Kidney epithelial cell (primary cell): ENCODE data around the gene TRUB1. TPM values are rescaled to one million over a fixed set of nuclear protein-coding genes. Genes with fewer than 3 reads are reported as not detected.

ENCODE experiments used
- DNase-seq: peaks from one replicate; pipeline ENCODE4 v3.0.0-alpha.2; 2010; ENCODE audit warnings: low read depth
- H3K27me3 ChIP-seq: 2 replicates; pipeline ENCODE4 v1.6.0; 2011; ENCODE audit warnings: low read length; ENCODE audit not compliant: control insufficient read depth, insufficient read depth
- H3K36me3 ChIP-seq: 2 replicates; pipeline ENCODE4 v1.5.1; 2011; ENCODE audit warnings: low read length; ENCODE audit not compliant: control insufficient read depth, insufficient read depth
- H3K4me3 ChIP-seq: 2 replicates; pipeline ENCODE4 v1.5.1; 2011; ENCODE audit warnings: low read depth, mild to moderate bottlenecking, control low read depth, low read length
- CTCF ChIP-seq: IDR thresholded peaks from 2 replicates; pipeline ENCODE4 v1.5.1; 2011; ENCODE audit warnings: mild to moderate bottlenecking, moderate library complexity, low read length, control low read depth, inconsistent platforms; ENCODE audit not compliant: insufficient read depth, poor library complexity, severe bottlenecking
- total RNA-seq: library from RNA; depleted of rRNA; stranded (reverse); fragments of >200 nt; gene quantifications from 2 replicates; pipeline ENCODE4 v1.2.3, GENCODE V29; 2015

The TRUB1 gene
- total RNA-seq, 1 donor from 2014 or later: 31.5 TPM

DNA sequence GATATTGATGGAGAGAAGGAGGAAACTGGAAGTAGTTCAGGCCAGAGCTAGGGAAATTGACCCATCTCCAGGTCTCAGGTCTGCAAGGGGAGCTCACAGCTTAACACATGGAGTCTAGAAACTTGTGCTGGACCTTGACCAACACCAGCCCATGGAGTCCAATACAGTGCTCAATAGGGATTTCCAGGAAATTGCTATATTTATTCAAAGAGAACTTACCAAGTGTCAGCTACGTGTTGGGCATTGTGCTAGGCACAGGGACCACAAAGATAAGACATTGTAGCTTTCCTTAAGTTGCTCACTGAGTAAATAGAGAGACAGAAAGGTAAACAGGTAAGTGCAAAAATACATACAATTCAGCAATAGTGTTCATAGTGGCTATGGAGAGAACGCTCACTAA lies 82.5 kb downstream of the TRUB1 start:
- Histone ChIP-seq H3K36me3 (no peaks in the 10 kb centered on the region), H3K4me3 (no peak overlapping the region), H3K27me3 (no peaks in the 10 kb centered on the region)
- TF ChIP-seq CTCF: no peak
- DNase-seq: no peak

DNA sequence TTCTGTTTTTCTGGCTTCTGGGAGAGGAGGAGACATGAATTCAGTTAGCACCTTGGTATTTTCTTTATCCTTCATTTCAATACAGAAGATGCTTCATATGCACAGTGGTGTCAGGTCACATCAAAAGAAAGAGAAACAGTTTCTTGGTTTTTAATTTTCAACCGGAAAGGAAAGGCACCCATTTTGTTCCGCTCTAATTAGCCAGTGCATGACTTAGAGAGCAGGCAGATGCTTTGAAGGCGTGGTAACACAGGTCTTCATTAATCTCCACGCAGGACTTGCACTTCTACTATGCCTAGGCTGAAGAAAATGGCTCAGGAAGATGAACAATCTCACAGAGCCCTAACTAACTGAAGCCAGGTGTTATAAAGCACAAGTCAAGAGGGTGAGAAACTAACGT lies 84.7 kb downstream of the TRUB1 start:
- no peak for DNase-seq
- Histone ChIP-seq H3K4me3 (no peak overlapping the region), H3K36me3 (no peaks in the 10 kb centered on the region), H3K27me3 (no peaks in the 10 kb centered on the region)
- no peak for TF ChIP-seq CTCF

DNA sequence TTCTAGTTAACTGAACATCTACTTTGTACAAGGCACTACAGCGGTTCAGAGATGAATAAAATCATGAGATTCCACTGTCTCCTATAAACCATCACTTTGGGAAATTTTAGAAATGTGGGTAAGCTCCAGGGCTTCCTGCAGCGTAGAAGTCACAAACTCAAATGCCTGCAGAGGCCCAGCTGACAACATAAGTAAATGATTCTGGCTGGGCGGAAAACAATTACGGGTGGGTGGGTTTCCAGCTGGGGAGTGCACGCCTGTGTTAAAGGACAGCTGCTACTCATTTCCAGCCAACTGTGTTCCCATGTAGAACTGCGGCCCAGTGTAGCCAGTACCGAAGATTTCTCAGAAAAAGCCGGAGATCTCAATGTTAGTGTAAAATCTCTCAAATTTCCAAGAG lies 85.7 kb downstream of the TRUB1 start:
- no peak for TF ChIP-seq CTCF
- no peak overlapping the region for H3K4me3 ChIP-seq
- DNase-seq: no peak

DNA sequence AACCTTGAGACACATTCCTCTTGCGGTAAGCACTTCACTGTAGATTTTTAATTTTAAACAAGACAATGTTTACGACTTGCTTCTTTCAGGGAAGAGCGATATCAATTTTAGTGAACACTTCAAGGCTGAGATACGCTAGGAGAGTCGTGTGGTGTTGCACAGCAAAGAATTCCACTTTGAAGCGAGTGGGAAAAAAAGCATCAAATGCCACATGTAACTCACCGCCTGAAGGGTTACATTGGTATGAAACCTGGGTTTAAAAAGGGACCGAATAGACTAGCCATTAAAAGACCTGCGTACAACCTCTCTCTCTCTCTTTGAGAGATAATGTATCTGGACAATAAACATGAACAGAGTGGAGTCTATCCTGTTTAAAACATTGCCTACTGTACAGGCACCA lies 86.4 kb downstream of the TRUB1 start:
- Histone ChIP-seq H3K4me3 (no peak overlapping the region), H3K36me3 (no peaks in the 10 kb centered on the region), H3K27me3 (no peaks in the 10 kb centered on the region)
- no peak for TF ChIP-seq CTCF
- DNase-seq: no peak

More for the DNA sequence above, 85.7 kb downstream of the TRUB1 start:
- Histone ChIP-seq H3K27me3 (no peaks in the 10 kb centered on the region), H3K36me3 (no peaks in the 10 kb centered on the region)

GRCh38 chr10:115026056-115026745 lies 88.2 kb downstream of the TRUB1 start:
- no peaks in the 10 kb centered on the region for H3K36me3 ChIP-seq
- no peak for DNase-seq
- H3K4me3 ChIP-seq: no peak overlapping the region
- no peak for TF ChIP-seq CTCF
- no peaks in the 10 kb centered on the region for H3K27me3 ChIP-seq

DNA sequence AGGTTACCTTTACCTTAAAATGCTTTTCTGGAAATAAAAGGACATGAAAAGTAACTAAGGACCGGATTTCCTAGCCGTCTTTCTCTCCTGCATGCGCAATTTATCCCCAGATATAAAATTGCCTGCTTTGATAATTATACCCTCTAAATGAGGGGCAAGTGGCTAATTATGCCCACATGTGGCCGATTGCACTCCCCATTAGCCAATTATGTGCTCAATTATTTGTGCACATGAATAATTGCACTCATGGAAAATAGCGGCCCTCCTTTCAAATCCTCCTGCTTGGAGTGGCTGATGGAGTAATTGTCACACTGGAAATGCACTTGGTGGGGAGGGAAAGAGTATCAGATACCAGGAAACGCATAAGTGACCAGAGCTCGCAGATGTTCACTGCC lies 88.7 kb downstream of the TRUB1 start:
- TF ChIP-seq CTCF: no peak
- Histone ChIP-seq H3K27me3 (no peaks in the 10 kb centered on the region), H3K4me3 (no peak overlapping the region), H3K36me3 (no peaks in the 10 kb centered on the region)
- DNase-seq: no peak
